Left lobe of liver (tissue), 2 donors: Measurements from ENCODE around the gene MYO5A. TPM values are rescaled to one million over a fixed set of nuclear protein-coding genes. Genes with fewer than 3 reads are reported as not detected.

Experiments
- ATAC-seq: fragments of 200-7000 bp; cut with Tn5 transposase; one replicate; pipeline ENCODE4 v1.9.1; 2020; ENCODE audit warnings: mild to moderate bottlenecking, moderate library complexity
- DNase-seq: peaks from one replicate; pipeline ENCODE4 v3.0.0-alpha.2; 2020; ENCODE audit warnings: low spot score
- total RNA-seq: library from RNA; stranded (reverse); gene quantifications from one replicate; pipeline ENCODE4 v1.2.1, GENCODE V29; 2021
- donor health status: DM: no; HTN: no; CAD: no; lungs with moderate emphysema.
- donor health status: DM: no; HTN: yes; CAD: no.

Gene MYO5A
- total RNA-seq, 1 donor from 2014 or later = 4.0 TPM

DNA sequence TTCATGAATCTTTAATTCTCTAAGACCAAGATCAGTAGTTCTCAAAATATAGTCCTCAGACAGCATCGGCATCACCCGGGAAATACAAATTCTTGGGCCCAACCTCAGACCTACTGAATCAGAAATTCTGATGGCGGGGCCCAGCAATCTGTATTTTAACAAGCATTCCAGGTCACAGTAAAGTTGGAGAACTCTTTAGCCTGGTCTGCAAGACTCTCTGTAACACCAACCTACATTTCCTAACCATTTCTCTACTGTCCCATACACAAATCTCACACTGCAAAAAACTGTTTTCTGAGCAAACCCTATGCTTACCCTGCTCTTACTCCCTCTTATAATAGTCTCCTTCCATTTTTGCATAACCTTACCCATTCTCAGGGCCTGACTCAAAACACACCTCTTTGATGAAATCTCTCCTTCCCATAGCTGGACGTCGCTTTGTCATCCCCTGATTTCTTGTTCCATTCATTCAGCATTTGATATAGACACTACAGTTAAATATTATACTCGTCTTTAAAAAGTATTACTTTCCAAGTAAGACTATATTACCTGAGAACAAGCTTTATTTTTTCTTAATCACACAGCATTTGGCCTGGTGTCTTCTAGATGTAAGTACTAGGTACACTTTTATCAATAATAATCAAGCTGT lies 149.8 kb downstream of the MYO5A start:
- ATAC-seq (no peak), DNase-seq (no peak)

DNA sequence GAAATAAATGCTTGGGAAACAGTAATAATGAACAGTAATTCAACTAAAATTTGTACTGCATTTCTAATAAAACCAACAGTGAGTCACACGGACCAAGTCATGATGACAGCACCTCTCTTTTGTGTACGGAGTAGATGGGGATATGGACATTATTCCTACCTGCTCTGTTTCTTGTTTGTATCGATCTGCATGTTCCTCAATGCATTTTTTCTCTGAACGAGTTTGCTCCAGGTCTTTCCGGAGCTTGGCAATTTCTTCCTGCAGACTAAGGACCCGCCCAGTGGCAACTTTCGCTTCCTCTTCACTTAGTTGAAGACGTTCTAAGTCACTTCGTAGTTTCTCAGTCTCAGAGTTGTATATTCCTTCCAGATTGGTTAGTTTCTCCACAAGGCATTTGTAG lies 158.7 kb downstream of the MYO5A start:
- DNase-seq = no peak
- no peak for ATAC-seq

DNA sequence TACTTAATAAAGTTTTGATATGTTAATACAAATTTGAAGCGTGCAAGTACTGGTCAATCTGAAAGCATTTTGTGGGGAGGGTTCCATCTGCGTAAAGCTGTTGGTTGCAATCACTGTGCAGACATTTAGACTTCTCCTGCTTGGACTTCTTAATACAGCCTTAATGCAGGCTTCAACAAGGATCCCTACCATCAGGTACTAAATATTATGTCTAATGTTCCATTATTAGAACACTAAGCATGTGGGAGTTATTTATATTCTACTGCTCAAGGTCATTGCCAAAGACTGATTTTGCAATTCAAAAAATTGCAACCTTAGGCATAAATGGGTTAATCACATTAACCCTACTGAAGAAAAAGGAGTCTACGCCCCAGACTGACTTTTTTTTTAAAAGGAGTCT lies 159.2 kb downstream of the MYO5A start:
- no peak for DNase-seq
- ATAC-seq = no peak

DNA sequence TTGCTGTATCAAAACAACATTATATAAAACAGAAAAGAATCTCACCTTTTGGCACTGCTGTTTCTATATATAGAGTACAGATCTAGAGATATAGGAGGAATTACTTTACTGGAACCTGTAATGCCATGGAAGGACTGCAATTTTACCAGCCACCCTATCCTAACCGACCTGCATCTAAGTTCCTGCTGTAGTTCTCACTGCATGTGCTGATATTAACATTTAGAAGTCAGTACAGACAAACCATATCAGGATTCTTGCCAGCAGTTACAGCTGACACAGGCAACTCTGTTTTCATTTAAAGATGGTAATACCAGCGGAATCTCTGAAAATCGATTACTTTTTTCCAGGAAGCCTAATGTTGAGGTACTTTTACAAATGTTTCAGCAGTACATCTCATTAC lies 159.7 kb downstream of the MYO5A start:
- DNase-seq (no peak), ATAC-seq (no peak)

DNA sequence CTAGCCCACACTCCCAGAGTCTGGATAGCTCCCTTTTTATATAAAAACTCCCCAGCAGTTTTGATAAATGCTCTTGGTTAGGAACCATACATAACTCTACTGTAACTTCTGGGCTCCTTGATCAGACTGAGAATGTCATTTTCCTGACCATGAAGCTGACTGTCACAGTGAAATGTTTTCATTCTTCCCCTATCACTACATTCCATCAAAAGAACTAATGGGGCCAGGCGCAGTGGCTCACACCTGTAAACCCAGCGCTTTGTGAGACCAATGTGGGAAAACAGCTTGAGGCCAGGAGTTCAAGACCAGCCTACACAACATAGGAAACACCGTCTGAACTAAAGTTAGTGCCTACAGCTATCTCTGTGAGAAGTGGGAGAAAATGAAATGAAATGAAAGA lies 160.3 kb downstream of the MYO5A start:
- ATAC-seq (no peak), DNase-seq (no peak)

DNA sequence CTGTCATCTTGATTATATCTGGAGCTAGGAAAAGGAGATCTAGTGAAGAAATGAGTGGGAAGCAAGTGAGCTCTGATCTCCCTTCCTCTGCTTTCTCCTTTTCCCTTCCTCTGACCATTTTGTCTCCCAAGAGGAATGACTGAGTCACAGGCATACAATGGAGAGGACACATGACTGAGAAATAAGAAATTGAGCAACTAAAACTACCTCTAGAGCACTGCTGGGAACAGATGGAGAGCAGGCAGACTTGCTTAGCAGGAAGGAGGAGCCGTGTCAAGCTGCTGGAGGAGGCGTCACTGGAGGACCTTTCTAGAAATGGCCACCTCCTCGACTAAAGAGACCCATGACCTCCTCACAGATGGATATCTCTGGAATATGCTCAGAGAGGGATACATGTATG lies 166.2 kb downstream of the MYO5A start:
- ATAC-seq (no peak), DNase-seq (no peak)

DNA sequence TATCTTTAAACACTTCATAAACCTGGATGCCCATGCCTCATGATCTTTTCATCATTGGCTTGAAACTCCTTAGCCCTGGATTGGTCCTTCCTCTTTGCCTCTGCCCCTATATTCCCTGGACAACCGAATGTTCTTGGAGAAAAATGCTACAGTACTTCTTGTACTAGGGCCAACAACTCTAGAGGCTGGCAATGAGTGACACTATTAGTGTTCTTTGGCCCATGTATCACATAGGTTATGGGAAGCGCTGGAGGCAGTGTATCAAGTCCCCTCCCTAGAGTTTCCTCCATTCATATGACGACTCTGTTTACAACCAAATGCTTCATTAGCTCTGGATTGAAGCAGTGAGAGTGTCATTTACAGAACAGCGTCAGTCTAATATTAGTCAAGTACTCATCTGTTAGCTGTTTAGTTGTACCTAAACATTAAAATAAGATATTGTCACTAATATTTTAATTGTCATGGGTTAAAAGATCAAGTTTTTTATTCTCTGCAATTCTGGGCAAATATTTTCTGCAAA lies 166.6 kb downstream of the MYO5A start:
- no peak for ATAC-seq

DNA sequence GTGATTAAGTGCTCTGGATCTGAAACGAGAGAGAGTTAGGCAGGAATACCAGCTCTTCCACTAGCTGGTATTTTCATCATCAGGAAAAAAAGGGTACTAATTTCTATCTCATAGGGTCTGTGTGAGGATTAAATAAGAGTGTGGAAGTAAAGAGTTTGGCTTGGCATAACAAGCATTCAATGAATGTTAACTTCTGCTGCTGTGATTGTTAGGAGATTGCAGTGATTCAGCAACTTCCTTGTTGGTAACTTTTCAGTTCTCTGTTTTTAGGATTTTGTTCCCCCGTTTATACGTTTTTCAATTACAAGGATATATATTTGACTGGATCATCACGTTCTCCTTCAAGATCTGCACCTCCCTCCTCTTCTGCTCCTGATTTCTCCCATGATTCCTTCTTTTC lies 167.2 kb downstream of the MYO5A start:
- ATAC-seq (no peak), DNase-seq (no peak)

More for the DNA sequence above, 166.6 kb downstream of the MYO5A start:
- no peak for DNase-seq

DNA sequence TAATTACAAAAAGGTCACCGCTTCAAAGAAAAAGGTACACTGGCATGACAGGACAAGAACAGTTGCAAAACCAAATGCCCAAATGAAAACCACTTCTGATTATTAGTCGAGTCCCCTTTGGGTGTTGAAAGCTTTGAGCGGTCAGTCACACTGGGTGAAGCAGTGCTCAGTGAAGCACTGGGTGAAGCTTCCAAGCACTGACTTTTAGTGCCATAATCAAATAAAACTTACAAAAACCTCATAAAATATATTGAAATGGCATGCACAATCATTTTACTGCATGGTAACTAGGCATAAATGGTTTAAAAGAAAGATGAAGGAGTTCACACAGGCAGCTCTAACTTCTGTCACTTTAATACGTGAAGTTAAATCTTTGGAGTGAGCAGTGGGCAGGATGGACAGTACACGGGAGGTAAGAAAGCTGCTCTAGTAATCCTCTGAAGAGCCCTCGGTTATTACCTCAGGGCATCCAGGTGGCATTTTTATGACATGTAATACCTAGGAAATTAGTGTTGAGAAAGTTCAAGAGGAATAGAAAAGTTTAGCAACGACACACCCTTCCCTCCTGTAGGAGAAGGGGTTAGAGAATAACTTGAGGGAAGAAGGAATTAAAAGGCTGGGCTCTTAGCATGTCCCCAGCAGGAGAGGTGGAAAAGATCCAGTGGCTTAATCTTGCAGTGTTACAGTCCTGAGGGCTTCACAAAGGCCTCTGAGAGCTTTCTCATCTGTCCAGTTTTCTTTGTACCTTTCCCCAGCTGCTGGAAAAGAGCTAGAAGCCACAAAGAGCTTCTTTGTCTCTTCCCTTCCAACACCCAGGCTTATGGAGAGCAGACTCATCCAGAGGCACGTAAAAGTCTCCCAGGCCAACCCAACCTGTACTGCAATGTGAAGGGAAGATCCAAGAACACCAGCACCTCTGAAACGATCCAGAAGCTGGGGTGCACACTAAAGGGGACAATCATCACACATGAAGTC lies 168.2 kb downstream of the MYO5A start:
- ATAC-seq = no peak

DNA sequence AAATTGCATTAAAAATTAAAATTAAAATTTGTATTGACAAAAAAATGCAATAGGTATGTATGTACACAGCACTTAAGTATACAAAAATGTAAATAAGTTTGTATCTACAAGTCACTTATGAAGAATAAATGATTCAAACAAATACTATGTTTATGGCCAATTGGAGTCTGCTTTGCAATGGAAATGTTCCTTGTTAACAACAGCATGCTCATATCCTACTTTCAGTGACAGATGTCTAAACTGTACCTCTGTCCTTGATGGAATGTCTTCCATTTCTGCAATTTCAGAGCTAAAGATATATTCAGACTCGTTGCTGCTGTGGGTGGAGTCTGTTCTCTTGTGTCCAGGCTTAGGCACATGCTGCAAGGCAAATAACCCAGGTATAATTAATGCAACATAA lies 169.0 kb downstream of the MYO5A start:
- no peak for ATAC-seq
- no peak for DNase-seq

More for the DNA sequence above, 168.2 kb downstream of the MYO5A start:
- no peak for DNase-seq

DNA sequence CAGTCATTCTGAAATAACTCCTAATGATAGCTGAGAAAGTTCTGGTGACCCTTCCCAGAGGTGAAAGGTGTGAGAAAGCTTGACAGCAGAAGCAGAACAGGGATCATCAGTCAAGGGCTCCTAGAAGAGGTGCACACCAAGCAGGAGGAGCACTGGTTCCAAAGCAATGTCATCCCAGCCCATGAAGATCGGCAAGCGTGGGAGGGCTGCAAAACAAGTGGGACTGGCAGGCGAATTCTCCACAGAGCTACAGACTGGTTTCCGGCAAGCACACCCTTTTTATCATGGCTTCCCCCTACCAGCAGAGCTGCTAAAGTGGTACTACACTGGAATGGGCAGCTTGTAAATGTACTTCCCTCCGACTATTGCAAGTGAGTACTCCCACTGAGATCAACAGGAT lies 170.7 kb downstream of the MYO5A start:
- DNase-seq (no peak), ATAC-seq (no peak)

DNA sequence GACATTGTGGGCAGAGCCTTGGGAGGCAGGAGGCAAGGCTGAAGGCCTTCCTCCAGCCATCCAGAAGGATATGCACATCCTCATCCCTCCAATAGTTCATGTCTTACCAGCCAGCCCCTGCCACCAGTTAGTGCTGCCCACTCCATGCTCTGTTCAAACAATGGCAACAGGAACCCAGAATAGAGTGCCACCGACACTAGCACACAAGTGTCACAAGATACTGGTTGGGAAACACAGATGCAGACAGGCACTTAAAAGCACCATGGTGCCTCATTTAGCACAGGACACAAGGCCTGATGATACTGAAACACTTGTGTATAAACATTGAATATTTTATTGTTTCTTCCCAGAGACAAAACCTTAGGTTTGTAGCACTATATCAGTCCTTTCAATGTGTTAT lies 176.6 kb downstream of the MYO5A start:
- ATAC-seq (no peak), DNase-seq (no peak)

DNA sequence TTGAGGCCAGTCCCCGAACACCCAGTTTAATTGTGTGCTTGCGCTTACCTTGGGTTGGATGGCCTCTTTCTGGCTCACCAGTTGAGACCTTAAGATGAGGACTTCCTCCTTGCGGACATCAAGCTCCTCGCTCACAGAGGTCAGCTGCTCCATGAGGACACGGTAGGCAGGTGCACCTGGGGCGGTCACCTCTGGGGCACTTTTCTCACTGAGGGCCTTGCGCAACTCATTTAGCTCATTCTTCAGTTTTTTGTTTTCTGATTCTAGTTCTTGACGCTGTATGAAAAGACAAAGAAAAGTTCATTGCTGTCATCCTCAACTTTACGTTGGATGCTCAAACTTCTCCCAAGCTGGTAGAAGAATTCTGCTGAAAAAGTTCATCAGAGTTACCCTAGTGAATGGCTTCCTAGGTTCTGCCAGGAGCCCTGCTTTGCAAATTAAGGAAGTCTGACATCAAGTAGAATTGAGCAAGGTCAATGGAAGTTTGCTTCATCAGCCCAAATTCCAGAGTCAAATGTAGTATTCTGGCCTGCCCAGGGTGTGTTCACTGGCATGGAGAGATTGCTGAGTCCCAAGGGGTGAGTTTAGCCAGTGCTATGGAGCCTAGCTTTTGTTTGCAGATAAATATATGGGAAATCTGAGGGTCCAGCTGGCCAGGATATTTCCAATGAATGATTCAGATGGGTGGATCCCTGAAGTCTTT lies 177.3 kb downstream of the MYO5A start:
- DNase-seq (no peak), ATAC-seq (peak; percentile 24)

DNA sequence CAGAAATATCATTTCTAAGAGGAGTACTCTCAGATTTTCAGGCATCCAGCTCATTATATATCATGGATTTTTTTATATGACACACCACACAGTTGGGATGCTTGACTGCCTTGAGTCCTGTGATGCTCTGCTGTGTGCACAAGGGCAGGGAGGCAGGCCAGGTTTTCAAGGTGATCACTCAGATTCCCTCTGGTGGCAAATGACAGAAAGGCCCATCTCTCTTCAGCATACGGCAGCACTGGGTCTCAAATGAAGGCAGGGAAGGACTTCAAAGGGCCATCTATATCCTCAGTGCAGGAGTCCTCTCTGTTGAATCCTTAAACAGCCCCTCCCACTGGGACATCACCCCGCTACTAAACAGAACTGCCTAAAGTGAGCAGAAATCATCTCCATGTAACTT lies 178.3 kb downstream of the MYO5A start:
- no peak for ATAC-seq

DNA sequence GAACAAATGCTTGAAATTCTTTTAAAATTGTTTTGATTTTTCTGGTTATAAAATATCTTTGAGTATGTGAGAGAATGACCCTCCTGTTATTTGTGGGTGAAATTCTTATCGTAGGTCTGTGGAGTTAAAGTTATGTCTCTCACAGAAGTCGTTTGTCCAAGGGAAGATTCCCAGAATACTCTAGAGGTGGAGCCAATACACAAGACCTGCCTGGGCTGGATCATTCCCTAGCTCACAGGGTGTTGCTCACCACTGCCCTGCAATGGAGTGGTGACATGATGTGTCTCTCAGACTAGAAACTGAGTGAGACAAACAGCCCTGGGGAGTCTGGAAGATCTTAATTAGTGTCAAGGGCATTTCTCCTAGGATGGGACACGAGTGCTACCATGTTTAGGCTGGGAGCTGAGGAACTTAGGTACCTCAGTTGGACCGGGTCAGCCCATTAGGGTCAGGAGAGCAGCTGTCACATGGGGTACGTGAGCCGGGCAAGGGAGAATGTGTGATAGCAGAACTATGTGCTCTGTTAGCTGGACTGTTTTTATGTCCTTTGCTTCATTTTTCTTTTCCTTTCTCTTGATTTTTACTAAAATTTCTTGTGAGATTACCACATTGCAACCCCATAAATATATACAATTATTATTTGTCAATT lies 179.5 kb downstream of the MYO5A start:
- no peak for ATAC-seq
- DNase-seq = no peak

More for the DNA sequence above, 178.3 kb downstream of the MYO5A start:
- no peak for DNase-seq

DNA sequence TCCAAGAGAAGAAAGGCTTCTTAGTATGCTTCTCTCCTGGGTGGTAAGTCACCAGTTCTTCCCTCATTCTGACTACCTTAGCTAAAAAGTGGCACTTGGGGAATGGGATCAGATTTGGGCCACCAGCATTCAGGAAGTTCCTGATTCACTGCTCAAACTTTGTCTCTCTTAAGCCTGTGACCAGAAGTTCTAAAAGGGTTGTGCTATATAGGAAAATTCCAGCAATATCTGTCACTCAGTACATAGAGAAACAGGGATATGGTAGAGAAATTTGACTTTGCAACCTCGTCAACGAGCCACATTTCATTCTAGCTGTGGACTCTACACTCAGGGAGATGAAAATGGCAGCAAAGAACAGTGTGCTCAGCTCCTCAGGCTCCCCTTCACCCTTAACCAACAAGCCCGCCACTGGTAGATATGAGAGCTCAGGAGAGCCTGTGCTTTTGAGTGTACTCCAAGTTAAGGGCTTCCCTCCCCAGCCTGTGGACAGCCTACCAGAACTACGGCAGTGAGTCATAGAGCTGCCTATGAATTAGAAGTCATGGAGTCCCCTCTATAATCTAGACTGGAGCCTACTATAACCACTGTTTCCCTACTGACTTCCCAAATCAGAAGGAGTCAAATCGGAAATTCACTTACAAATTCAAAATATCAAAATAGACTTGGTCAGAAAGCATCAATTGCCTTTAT lies 180.5 kb downstream of the MYO5A start:
- ATAC-seq (no peak), DNase-seq (no peak)

DNA sequence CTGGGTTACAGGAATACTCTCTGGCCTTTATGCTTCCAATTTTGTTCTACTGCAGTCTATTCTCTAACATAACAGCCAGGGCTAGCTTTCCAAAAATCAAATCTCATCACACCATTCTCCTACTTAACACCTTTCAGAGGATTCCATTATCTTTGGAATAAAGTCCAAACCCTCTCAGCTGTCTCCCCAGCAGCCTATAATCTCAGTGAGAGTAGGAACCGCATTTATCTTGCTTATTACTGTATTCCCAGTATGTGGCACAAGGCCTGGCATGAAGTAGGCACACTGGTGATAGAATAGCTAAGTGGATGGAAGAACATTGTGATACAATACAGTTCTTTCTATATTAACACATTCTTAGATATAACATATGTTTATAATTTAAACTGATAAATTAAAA lies 184.1 kb downstream of the MYO5A start:
- DNase-seq (no peak), ATAC-seq (no peak)

DNA sequence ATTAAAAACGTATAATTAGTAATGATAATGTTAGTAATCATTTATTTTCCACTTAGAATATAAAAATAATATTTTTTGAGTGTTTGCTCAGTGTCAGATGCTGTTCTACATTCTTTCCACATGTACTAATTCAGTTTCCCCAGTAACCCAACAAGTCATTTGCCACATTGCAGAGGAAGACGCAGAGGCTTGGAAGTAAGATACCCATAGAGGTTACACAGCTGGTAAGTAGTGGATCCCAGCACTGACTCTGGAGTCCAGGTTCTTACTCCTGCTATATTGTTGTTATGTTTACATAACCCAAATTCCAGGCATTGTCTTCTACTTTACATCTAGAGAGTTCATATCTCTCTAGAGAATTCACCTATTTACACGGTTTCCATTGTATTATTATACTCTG lies 184.8 kb downstream of the MYO5A start:
- ATAC-seq = no peak
- DNase-seq = no peak

DNA sequence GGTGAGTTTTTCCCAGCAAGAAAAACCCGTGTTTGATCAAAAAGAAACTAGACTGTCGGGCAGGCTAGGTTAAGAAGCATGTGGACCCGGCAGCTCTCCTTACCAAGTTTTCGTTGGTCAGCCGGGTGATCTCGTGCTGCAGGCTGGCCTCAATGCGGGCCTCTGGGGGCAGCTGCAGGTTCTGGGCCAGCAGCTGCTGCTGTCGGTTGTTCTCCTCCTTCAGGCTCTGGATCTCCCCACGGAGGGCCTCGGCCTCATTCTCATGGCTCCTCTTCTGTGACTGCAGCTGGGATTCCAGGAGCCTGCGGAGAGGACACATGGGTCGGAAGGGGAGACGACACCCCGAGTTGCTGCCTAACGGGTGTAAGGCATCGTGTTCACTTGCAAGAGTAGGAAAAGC lies 188.6 kb downstream of the MYO5A start:
- DNase-seq (no peak), ATAC-seq (no peak)

DNA sequence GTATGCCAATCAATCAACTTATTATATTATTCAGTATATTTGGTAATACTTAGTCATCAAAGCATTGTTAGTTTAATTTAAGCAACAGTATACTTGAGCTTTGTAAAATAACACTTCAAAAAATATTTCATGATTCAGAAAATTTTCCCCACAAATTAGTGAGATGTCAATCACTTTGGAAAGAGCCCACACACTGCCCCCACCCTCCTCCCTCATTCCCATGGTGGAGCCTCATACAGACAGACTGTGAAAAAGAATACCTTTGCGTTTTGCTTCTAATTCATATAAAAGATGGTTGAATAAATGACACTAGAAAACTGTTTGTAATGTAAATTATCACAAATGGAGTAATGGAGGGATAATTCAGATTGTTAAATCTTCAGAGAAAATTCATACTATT lies 189.8 kb downstream of the MYO5A start:
- ATAC-seq (no peak), DNase-seq (no peak)
